ENCODE measurements around the gene TMEM178A. TPM values are rescaled to one million over a fixed set of nuclear protein-coding genes. Genes with fewer than 3 reads are reported as not detected.

Gene TMEM178A
- total RNA-seq, 4 donors from 2014 or later, result 1.6 to 7.5 (median 4.6) TPM

DNA sequence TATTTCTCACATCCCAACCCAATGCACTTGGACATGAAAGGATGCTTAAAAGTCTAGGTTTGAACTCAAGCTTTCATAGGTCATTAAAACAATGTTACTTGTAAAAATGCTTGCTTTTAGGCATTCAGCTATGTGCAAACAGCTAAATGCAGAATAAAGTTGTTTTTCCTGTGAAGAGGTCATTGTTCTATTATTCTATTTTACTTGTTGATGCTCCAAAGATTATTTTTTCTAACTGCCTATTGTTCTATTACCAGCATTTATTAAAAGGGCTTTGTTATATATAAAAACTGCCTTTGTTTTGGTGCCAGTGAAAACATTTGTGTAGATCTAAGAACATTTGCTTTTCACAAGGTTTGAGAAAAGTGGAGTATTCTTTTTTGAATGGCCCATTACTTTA is 49.4 kb downstream of the TMEM178A start:
- Histone ChIP-seq H3K27me3 (no peaks in the 10 kb centered on the region), H3K36me3 (no peaks in the 10 kb centered on the region), H3K4me3 (no peak overlapping the region), H3K4me1 (no peaks in the 10 kb centered on the region), H3K9me3 (no peaks in the 10 kb centered on the region), H3K27ac (no peak overlapping the region)
- TF ChIP-seq, protein P1, sequence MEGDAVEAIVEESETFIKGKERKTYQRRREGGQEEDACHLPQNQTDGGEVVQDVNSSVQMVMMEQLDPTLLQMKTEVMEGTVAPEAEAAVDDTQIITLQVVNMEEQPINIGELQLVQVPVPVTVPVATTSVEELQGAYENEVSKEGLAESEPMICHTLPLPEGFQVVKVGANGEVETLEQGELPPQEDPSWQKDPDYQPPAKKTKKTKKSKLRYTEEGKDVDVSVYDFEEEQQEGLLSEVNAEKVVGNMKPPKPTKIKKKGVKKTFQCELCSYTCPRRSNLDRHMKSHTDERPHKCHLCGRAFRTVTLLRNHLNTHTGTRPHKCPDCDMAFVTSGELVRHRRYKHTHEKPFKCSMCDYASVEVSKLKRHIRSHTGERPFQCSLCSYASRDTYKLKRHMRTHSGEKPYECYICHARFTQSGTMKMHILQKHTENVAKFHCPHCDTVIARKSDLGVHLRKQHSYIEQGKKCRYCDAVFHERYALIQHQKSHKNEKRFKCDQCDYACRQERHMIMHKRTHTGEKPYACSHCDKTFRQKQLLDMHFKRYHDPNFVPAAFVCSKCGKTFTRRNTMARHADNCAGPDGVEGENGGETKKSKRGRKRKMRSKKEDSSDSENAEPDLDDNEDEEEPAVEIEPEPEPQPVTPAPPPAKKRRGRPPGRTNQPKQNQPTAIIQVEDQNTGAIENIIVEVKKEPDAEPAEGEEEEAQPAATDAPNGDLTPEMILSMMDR (IDR thresholded peaks at IDR 0.05), result no peak
- TF ChIP-seq EP300 (IDR thresholded peaks at IDR 0.05; ENCODE audit: low read depth) (no peak), POLR2A (IDR thresholded peaks at IDR 0.05) (no peak)
- intact Hi-C loops (cut with DNase I; ENCODE audit: low total_unique reads) (no loop called here), in situ Hi-C loops (cut with MboI; ENCODE audit: low pct_ligation_motif_present in 1 of 4, low pct_unique_long_range_greater_than_20kb in 1 of 4, low sequenced_read_pairs in 3 of 4) (loop anchor here in 1 of 4 donors (25.0 kb wide), 1 partner anchor 353 kb away; no protein-coding TSS in a partner anchor)
- no peak for DNase-seq

DNA sequence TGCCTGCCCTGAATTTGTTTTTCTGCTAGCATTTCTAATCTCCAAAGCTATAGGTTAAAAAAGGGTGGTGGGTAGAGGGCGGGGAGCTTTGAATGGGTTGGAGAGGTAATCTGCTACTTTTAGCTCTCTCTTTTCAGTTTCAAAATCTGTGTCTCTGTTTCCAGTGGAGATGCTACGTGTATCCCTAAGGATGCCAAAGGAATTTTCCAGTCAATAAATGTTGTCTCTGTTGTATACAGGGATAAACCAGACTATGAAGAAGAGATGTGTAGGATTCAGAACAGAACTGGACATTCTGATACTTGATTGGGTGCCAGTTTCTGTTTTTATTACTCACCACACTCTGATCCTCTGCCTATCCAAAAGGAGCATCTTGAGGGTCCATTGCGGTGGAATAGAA is 50.1 kb downstream of the TMEM178A start:
- Histone ChIP-seq H3K27ac (no peak overlapping the region), H3K9me3 (no peaks in the 10 kb centered on the region), H3K36me3 (no peaks in the 10 kb centered on the region), H3K4me3 (no peak overlapping the region), H3K27me3 (no peaks in the 10 kb centered on the region), H3K4me1 (no peaks in the 10 kb centered on the region)
- TF ChIP-seq, protein P1 (IDR thresholded peaks at IDR 0.05), result no peak
- no peak for TF ChIP-seq EP300 (IDR thresholded peaks at IDR 0.05; ENCODE audit: low read depth)
- no peak for TF ChIP-seq POLR2AphosphoS5 (IDR thresholded peaks at IDR 0.05)
- TF ChIP-seq POLR2A (IDR thresholded peaks at IDR 0.05), result no peak
- intact Hi-C loops (cut with DNase I; ENCODE audit: low total_unique reads) (no loop called here), in situ Hi-C loops (cut with MboI; ENCODE audit: low pct_ligation_motif_present in 1 of 4, low pct_unique_long_range_greater_than_20kb in 1 of 4, low sequenced_read_pairs in 3 of 4) (loop anchor here in 1 of 4 donors (25.0 kb wide), 1 partner anchor 354 kb away; no protein-coding TSS in a partner anchor)
- no peak for DNase-seq
- WGBS, 2 donors (ENCODE audit: low coverage in 1 of 2), result 85 to 86% methylated on average over 3 of the region's 3 CpGs

DNA sequence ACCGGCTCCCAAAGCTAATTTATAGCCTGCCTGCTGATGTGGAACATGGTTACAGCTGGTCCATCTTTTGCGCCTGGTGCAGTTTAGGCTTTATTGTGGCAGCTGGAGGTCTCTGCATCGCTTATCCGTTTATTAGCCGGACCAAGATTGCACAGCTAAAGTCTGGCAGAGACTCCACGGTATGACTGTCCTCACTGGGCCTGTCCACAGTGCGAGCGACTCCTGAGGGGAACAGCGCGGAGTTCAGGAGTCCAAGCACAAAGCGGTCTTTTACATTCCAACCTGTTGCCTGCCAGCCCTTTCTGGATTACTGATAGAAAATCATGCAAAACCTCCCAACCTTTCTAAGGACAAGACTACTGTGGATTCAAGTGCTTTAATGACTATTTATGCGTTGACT is 51.4 kb downstream of the TMEM178A start:
- Histone ChIP-seq H3K4me3 (no peak overlapping the region), H3K4me1 (no peaks in the 10 kb centered on the region), H3K9me3 (no peaks in the 10 kb centered on the region), H3K27ac (no peak overlapping the region), H3K27me3 (no peaks in the 10 kb centered on the region), H3K36me3 (no peaks in the 10 kb centered on the region)
- 86 to 88% methylated on average over 5 to 12 of the region's 12 CpGs for WGBS, 2 donors (ENCODE audit: low coverage in 1 of 2)
- in situ Hi-C loops (cut with MboI; ENCODE audit: low pct_ligation_motif_present in 1 of 4, low pct_unique_long_range_greater_than_20kb in 1 of 4, low sequenced_read_pairs in 3 of 4), result loop anchor here in 1 of 4 donors (25.0 kb wide), 1 partner anchor 355 kb away; no protein-coding TSS in a partner anchor
- TF ChIP-seq, protein P1 (IDR thresholded peaks at IDR 0.05), result no peak
- TF ChIP-seq POLR2AphosphoS5 (IDR thresholded peaks at IDR 0.05), result no peak
- no peak for TF ChIP-seq POLR2A (IDR thresholded peaks at IDR 0.05)
- TF ChIP-seq EP300 (IDR thresholded peaks at IDR 0.05; ENCODE audit: low read depth), result no peak
- DNase-seq, result no peak
- intact Hi-C loops (cut with DNase I; ENCODE audit: low total_unique reads), result no loop called here

DNA sequence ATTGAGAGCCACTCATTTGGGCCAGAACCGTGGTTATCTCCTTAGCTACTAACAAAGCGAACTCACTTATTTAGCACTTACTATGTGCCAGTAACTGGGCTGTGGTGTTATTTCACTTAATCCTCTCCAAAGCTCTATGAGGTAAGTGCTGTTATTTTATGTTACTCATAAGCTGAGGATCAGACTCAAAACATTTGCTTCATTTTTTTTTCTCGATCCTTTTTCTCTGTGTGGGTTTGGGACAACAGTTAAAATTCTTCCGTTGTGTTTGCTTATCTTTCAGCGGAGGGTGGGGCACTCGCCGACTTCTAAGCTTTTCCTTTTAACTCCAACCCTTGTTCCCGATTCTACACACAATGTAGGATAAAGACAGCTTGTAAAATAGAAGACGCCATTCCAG is 52.8 kb downstream of the TMEM178A start:
- intact Hi-C loops (cut with DNase I; ENCODE audit: low total_unique reads), result no loop called here
- DNase-seq, result no peak
- Histone ChIP-seq H3K4me3 (no peak overlapping the region), H3K36me3 (no peaks in the 10 kb centered on the region), H3K27ac (no peak overlapping the region), H3K4me1 (no peaks in the 10 kb centered on the region), H3K27me3 (no peaks in the 10 kb centered on the region), H3K9me3 (no peaks in the 10 kb centered on the region)
- 54 to 61% methylated on average over 7 to 9 of the region's 9 CpGs for WGBS, 2 donors (ENCODE audit: low coverage in 1 of 2)
- TF ChIP-seq, protein P1 (IDR thresholded peaks at IDR 0.05), result no peak
- TF ChIP-seq EP300 (IDR thresholded peaks at IDR 0.05; ENCODE audit: low read depth) (no peak), POLR2AphosphoS5 (IDR thresholded peaks at IDR 0.05) (no peak)
- in situ Hi-C loops (cut with MboI; ENCODE audit: low pct_ligation_motif_present in 1 of 4, low pct_unique_long_range_greater_than_20kb in 1 of 4, low sequenced_read_pairs in 3 of 4), result loop anchor here in 1 of 4 donors (25.0 kb wide), 1 partner anchor 356 kb away; no protein-coding TSS in a partner anchor

Data from transverse colon (tissue), 4 donors.